SK-N-SH treated with all-trans-retinoic acid at 6 μM for 48 hours (cell line): ENCODE data around the gene AVEN.

Source experiments
- ARNTL ChIP-seq: fragments of 450-650 bp; formaldehyde crosslinking; IDR thresholded peaks from 2 replicates; pipeline ENCODE4 v1.5.0; 2020; ENCODE audit warnings: low read depth, mild to moderate bottlenecking, moderate library complexity, borderline replicate concordance
- CREB5 ChIP-seq: fragments of 250-450 bp; sonication (Bioruptor Pico); IDR thresholded peaks from 2 replicates; pipeline ENCODE4 v1.5.1; 2020; ENCODE audit warnings: low read depth, mild to moderate bottlenecking, moderate library complexity
- CSDC2 ChIP-seq: fragments of 250-450 bp; sonication (Bioruptor Pico); IDR thresholded peaks from 2 replicates; pipeline ENCODE4 v1.5.0; 2020; ENCODE audit warnings: mild to moderate bottlenecking, moderate library complexity
- ESRRG ChIP-seq: fragments of 250-450 bp; sonication (Bioruptor Pico); IDR thresholded peaks from 2 replicates; pipeline ENCODE4 v1.6.1; 2021; ENCODE audit warnings: mild to moderate bottlenecking
- OSR1 ChIP-seq: fragments of 250-450 bp; sonication (Bioruptor Pico); IDR thresholded peaks from 2 replicates; pipeline ENCODE4 v1.8.0; 2022; ENCODE audit warnings: moderate library complexity, mild to moderate bottlenecking, inconsistent platforms
- PATZ1 ChIP-seq: fragments of 250-450 bp; sonication (Bioruptor Pico); IDR thresholded peaks from 2 replicates; pipeline ENCODE4 v1.8.0; 2020; ENCODE audit warnings: mild to moderate bottlenecking, moderate library complexity, borderline replicate concordance
- PPARA ChIP-seq: fragments of 250-450 bp; sonication (Bioruptor Pico); IDR thresholded peaks from 2 replicates; pipeline ENCODE4 v1.5.0; 2020; ENCODE audit warnings: mild to moderate bottlenecking, borderline replicate concordance
- SNAI2 ChIP-seq: fragments of 250-450 bp; sonication (Bioruptor Pico); IDR thresholded peaks from 2 replicates; pipeline ENCODE4 v1.5.0; 2020; ENCODE audit warnings: mild to moderate bottlenecking, moderate library complexity
- TCF4 ChIP-seq: fragments of 250-450 bp; sonication (Bioruptor Pico); IDR thresholded peaks from 2 replicates; pipeline ENCODE4 v1.8.0; 2021; ENCODE audit warnings: mild to moderate bottlenecking, moderate library complexity, borderline replicate concordance
- ZC3H10 ChIP-seq: fragments of 250-450 bp; sonication (Bioruptor Pico); IDR thresholded peaks from 2 replicates; pipeline ENCODE4 v1.5.1; 2021; ENCODE audit warnings: mild to moderate bottlenecking, moderate library complexity
- ZFP3 ChIP-seq: fragments of 250-450 bp; sonication (Bioruptor Pico); IDR thresholded peaks from 2 replicates; pipeline ENCODE4 v1.5.0; 2020; ENCODE audit warnings: mild to moderate bottlenecking, moderate library complexity
- ZNF565 ChIP-seq: fragments of 450-650 bp; formaldehyde crosslinking; conservative IDR thresholded peaks from 2 replicates; pipeline ENCODE4 v1.5.0; 2020; ENCODE audit warnings: low read depth, mild to moderate bottlenecking, moderate library complexity
- ZNF70 ChIP-seq: fragments of 450-650 bp; formaldehyde crosslinking; IDR thresholded peaks from 2 replicates; pipeline ENCODE4 v1.5.0; 2020; ENCODE audit warnings: mild to moderate bottlenecking, moderate library complexity
- ZNF8 ChIP-seq: fragments of 450-650 bp; formaldehyde crosslinking; IDR thresholded peaks from 2 replicates; pipeline ENCODE4 v1.5.0; 2020; ENCODE audit warnings: mild to moderate bottlenecking, moderate library complexity

GRCh38 chr15:34076785-34077184 is 37.8 kb upstream of the AVEN start:
- no peak for TF ChIP-seq PATZ1
- no peak for TF ChIP-seq PPARA (CRISPR knock-in tag)
- no peak for TF ChIP-seq ESRRG (CRISPR knock-in tag)
- no peak for TF ChIP-seq ZNF8 (CRISPR knock-in tag)
- no peak for TF ChIP-seq CREB5 (CRISPR knock-in tag)
- TF ChIP-seq ARNTL (CRISPR knock-in tag), result no peak
- no peak for TF ChIP-seq SNAI2 (CRISPR knock-in tag)
- no peak for TF ChIP-seq ZC3H10
- TF ChIP-seq ZNF70 (CRISPR knock-in tag), result no peak
- no peak for TF ChIP-seq TCF4
- TF ChIP-seq OSR1 (CRISPR knock-in tag), result no peak
- TF ChIP-seq ZFP3 (CRISPR knock-in tag), result no peak
- TF ChIP-seq ZNF565 (CRISPR knock-in tag), result no peak
- TF ChIP-seq CSDC2 (CRISPR knock-in tag), result no peak
